ENCODE data around the gene SLC5A11. TPM values are rescaled to one million over a fixed set of nuclear protein-coding genes. Genes with fewer than 3 reads are reported as not detected.

Gene SLC5A11
- total RNA-seq, 1 donor from 2014 or later, result 0.22 TPM

GRCh38 chr16:24847358-24847664, 1.5 kb downstream of the SLC5A11 start:
- intact Hi-C loops (cut with micrococcal nuclease), result no loop called here
- POLR2A ChIA-PET, result no interaction called here
- no peak for TF ChIP-seq CTCF (IDR thresholded peaks at IDR 0.05)
- no peak overlapping the region for H3K4me3 Mint-ChIP-seq
- H3K4me1 Mint-ChIP-seq, result no peaks in the 10 kb centered on the region
- no peak for DNase-seq
- no peaks in the 10 kb centered on the region for H3K9me3 Mint-ChIP-seq
- CTCF ChIA-PET, result no interaction called here
- no peaks in the 10 kb centered on the region for H3K36me3 Mint-ChIP-seq (ENCODE audit: low read depth)
- H3K27ac Mint-ChIP-seq, result no peak overlapping the region
- no peaks in the 10 kb centered on the region for H3K27me3 Mint-ChIP-seq
- no peak for ATAC-seq (ENCODE audit: low read depth)

DNA sequence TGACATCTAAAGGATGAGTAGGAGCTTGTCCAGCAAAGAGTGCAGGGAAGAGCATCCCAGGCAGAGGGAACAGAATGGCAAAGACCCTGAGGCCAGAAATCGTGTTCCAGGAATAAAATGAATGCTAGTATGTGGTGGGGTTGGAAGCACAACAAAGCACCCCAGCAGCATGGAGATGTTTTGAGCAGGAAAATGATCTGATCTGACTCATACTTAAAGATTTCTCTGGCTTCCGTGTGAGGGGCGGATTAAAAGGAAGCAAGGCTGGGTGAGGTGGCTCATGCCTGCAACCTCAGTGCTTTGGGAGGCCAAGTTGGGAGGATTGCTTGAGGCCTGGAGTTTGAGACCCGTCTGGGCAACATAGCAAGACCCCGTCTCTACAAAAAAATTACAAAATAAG, 2.3 kb downstream of the SLC5A11 start:
- intact Hi-C loops (cut with micrococcal nuclease), result no loop called here
- H3K36me3 Mint-ChIP-seq (ENCODE audit: low read depth), result no peaks in the 10 kb centered on the region
- no peak for TF ChIP-seq CTCF (IDR thresholded peaks at IDR 0.05)
- ATAC-seq (ENCODE audit: low read depth), result no peak
- no peaks in the 10 kb centered on the region for H3K27me3 Mint-ChIP-seq
- H3K9me3 Mint-ChIP-seq, result no peaks in the 10 kb centered on the region
- H3K4me3 Mint-ChIP-seq, result no peak overlapping the region
- CTCF ChIA-PET, result no interaction called here
- DNase-seq, result no peak
- H3K27ac Mint-ChIP-seq, result no peak overlapping the region
- POLR2A ChIA-PET, result no interaction called here
- H3K4me1 Mint-ChIP-seq, result no peaks in the 10 kb centered on the region

DNA sequence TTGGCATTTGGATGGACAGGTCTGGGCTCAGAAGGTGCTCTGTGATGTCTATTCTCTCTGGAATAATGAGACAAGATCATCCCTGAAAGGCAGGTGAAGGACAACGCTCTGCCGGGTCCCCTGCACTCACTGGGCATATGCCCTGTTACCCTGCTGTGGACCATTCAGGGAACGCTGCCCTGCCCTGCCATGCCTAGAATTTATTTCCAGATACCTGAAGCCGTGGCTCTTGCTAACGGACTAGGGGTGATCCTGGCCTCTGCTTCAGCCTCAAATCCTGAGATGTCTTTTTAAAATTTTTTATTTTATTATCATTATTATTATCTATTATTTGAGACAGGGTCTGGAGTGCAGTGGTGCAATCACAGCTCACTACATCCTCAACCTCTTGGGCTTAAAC, 3.9 kb downstream of the SLC5A11 start:
- Mint-ChIP-seq H3K27ac (no peak overlapping the region), H3K36me3 (ENCODE audit: low read depth) (no peaks in the 10 kb centered on the region), H3K4me1 (no peaks in the 10 kb centered on the region), H3K9me3 (no peaks in the 10 kb centered on the region), H3K27me3 (no peaks in the 10 kb centered on the region), H3K4me3 (no peak overlapping the region)
- intact Hi-C loops (cut with micrococcal nuclease), result no loop called here
- no peak for TF ChIP-seq CTCF (IDR thresholded peaks at IDR 0.05)
- ChIA-PET POLR2A (no interaction called here), CTCF (no interaction called here)
- ATAC-seq (ENCODE audit: low read depth) (no peak), DNase-seq (no peak)

GRCh38 chr16:24850289-24850938, 4.7 kb downstream of the SLC5A11 start:
- intact Hi-C loops (cut with micrococcal nuclease), result no loop called here
- no peaks in the 10 kb centered on the region for H3K36me3 Mint-ChIP-seq (ENCODE audit: low read depth)
- no peaks in the 10 kb centered on the region for H3K9me3 Mint-ChIP-seq
- no peaks in the 10 kb centered on the region for H3K4me1 Mint-ChIP-seq
- no peaks in the 10 kb centered on the region for H3K27me3 Mint-ChIP-seq
- ATAC-seq (ENCODE audit: low read depth) (no peak), DNase-seq (no peak)
- no peak for TF ChIP-seq CTCF (IDR thresholded peaks at IDR 0.05)
- no peak overlapping the region for H3K27ac Mint-ChIP-seq
- ChIA-PET CTCF (no interaction called here), POLR2A (no interaction called here)
- H3K4me3 Mint-ChIP-seq, result no peak overlapping the region

DNA sequence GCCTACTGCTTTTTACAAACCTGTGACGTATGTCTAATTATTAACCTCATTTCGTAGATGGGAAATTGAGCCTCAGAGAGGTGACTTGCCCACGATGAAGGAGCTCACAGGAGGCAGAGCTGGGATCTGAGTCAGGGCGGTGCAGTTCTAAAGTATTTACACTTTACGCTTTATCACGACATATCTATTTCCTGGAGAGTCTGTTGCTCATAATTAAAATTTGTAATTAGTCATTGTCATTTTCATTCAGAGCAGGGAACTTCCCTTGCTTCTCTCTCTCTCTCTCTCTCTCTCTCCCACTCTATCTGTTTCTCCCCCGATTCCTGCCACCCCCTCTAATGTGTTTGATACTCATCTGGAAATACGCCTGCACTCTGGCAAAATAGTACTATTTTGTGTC, 5.9 kb downstream of the SLC5A11 start:
- intact Hi-C loops (cut with micrococcal nuclease), result no loop called here
- ATAC-seq (ENCODE audit: low read depth), result no peak
- POLR2A ChIA-PET, result no interaction called here

More for the DNA sequence above, 5.9 kb downstream of the SLC5A11 start:
- Mint-ChIP-seq H3K9me3 (no peaks in the 10 kb centered on the region), H3K27ac (no peak overlapping the region), H3K4me3 (no peak overlapping the region), H3K27me3 (no peaks in the 10 kb centered on the region), H3K36me3 (ENCODE audit: low read depth) (no peaks in the 10 kb centered on the region), H3K4me1 (no peaks in the 10 kb centered on the region)
- no peak for TF ChIP-seq CTCF (IDR thresholded peaks at IDR 0.05)
- CTCF ChIA-PET, result no interaction called here
- no peak for DNase-seq

All from activated B cell treated with CpG ODN at 0.5 μM for 24 hours (primary cell).